MM.1S (cell line): Measurements from ENCODE around the gene CREB3L1.

Source experiments
- DNase-seq: peaks from one replicate; pipeline ENCODE4 v3.0.0-alpha.2; 2015
- H2AFZ ChIP-seq: fragments of 300-600 bp; sonication (generic); 2 replicates; pipeline ENCODE4 v1.6.0; 2016; ENCODE audit warnings: antibody characterized with exemption, low read length
- H3F3A ChIP-seq: fragments of 300-600 bp; sonication (generic); 2 replicates; pipeline ENCODE4 v1.6.1; 2016; ENCODE audit warnings: mild to moderate bottlenecking, antibody characterized with exemption, low read length, moderate library complexity, mixed read lengths; ENCODE audit not compliant: insufficient read depth
- H3K27ac ChIP-seq: fragments of 300-600 bp; sonication (generic); 2 replicates; pipeline ENCODE4 v1.5.1; 2016; ENCODE audit warnings: mild to moderate bottlenecking, low read length
- H3K27me3 ChIP-seq: fragments of 300-600 bp; sonication (generic); replicated peaks from 2 replicates; pipeline ENCODE4 v1.6.0; 2016; ENCODE audit warnings: low read length; ENCODE audit not compliant: insufficient read depth
- H3K36me3 ChIP-seq: fragments of 300-600 bp; sonication (generic); replicated peaks from 2 replicates; pipeline ENCODE4 v1.6.1; 2016; ENCODE audit warnings: mild to moderate bottlenecking, low read length, mixed read lengths; ENCODE audit not compliant: insufficient read depth
- H3K4me1 ChIP-seq: fragments of 300-600 bp; sonication (generic); 2 replicates; pipeline ENCODE4 v1.6.1; 2016; ENCODE audit warnings: low read length, mixed read lengths
- H3K4me2 ChIP-seq: fragments of 300-600 bp; sonication (generic); 2 replicates; pipeline ENCODE4 v1.6.0; 2016; ENCODE audit warnings: low read depth, low read length
- H3K4me3 ChIP-seq: fragments of 300-600 bp; sonication (generic); 2 replicates; pipeline ENCODE4 v1.5.1; 2016; ENCODE audit warnings: low read length, mixed read lengths
- H3K79me2 ChIP-seq: fragments of 300-600 bp; sonication (generic); 2 replicates; pipeline ENCODE4 v1.6.1; 2016; ENCODE audit warnings: mixed run types, low read length, mixed read lengths
- H3K9ac ChIP-seq: fragments of 300-600 bp; sonication (generic); 2 replicates; pipeline ENCODE4 v1.6.1; 2016; ENCODE audit warnings: low read length, mixed read lengths
- H3K9me2 ChIP-seq: fragments of 300-600 bp; sonication (generic); replicated peaks from 2 replicates; pipeline ENCODE4 v1.6.1; 2016; ENCODE audit warnings: mild to moderate bottlenecking, low read length, mixed read lengths; ENCODE audit not compliant: insufficient read depth
- H3K9me3 ChIP-seq: fragments of 300-600 bp; sonication (generic); replicated peaks from 2 replicates; pipeline ENCODE4 v1.6.1; 2016; ENCODE audit warnings: mild to moderate bottlenecking, low read length, mixed read lengths; ENCODE audit not compliant: insufficient read depth
- H4K20me1 ChIP-seq: fragments of 300-600 bp; sonication (generic); 2 replicates; pipeline ENCODE4 v1.6.1; 2016; ENCODE audit warnings: mild to moderate bottlenecking, low read length, moderate library complexity, mixed read lengths; ENCODE audit not compliant: insufficient read depth
- EZH2 ChIP-seq: fragments of 300-600 bp; sonication (generic); optimal IDR thresholded peaks from 2 replicates; pipeline ENCODE3; 2017; ENCODE audit warnings: low read depth, mild to moderate bottlenecking, antibody characterized with exemption, low read length, mixed read lengths
- EZH2phosphoT487 ChIP-seq: fragments of 300-600 bp; sonication (generic); IDR thresholded peaks from 2 replicates; pipeline ENCODE4 v1.6.1; 2018; ENCODE audit warnings: antibody characterized with exemption, low read length
- TF ChIP-seq, protein P1 (sequence below): fragments of 300-600 bp; sonication (generic); IDR thresholded peaks from 2 replicates; pipeline ENCODE4 v1.5.1; 2016; ENCODE audit warnings: antibody characterized with exemption, low read length, mixed read lengths

Gene CREB3L1

DNA sequence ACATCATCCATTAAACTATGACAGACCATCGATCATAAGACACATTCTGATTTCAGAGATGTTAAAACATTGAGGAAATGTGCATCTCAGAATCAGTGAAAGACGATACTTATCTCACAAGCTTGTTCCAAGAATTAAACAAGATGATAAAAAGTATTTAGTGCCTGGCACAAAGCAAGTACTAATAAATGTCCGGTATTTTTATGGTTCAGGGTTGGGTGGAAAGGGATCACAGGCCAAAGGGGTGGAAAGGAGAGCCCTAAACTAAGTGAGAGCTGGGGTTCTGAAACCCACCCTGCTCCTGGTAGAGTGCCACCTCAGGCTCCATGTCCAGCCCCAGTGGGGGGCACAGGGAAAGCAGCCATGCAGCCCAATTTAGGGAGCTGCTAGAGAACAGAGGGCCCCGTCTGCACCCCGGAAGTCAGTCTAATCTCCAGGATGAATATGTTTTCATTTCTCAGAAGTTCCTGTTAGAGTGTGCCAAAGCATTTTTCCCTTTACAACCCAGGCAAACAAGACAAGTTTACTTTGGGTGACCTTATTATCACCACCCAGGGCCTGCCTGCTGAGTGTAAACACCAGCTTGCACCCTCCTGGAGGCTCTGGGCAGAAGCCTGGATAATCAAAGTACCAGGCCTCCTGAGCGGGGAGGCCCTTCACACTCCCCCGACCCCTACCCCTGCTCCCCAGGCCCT is 3.8 kb upstream of the CREB3L1 start:
- Histone ChIP-seq H3K9ac (no peak overlapping the region), H3K9me3 (no peaks in the 10 kb centered on the region), H2AFZ (no peak overlapping the region), H3K9me2 (no peaks in the 10 kb centered on the region), H3K27me3 (peaks cover 15% of the 10 kb centered on the region), H3K27ac (no peak overlapping the region), H3K4me3 (no peak overlapping the region), H3K79me2 (no peaks in the 10 kb centered on the region), H3K4me2 (no peak overlapping the region), H3K36me3 (no peaks in the 10 kb centered on the region), H3K4me1 (no peaks in the 10 kb centered on the region), H3F3A (no peaks in the 10 kb centered on the region), H4K20me1 (no peaks in the 10 kb centered on the region)
- DNase-seq: no peak
- TF ChIP-seq EZH2 (no peak), EZH2phosphoT487 (no peak)
- TF ChIP-seq, protein P1, sequence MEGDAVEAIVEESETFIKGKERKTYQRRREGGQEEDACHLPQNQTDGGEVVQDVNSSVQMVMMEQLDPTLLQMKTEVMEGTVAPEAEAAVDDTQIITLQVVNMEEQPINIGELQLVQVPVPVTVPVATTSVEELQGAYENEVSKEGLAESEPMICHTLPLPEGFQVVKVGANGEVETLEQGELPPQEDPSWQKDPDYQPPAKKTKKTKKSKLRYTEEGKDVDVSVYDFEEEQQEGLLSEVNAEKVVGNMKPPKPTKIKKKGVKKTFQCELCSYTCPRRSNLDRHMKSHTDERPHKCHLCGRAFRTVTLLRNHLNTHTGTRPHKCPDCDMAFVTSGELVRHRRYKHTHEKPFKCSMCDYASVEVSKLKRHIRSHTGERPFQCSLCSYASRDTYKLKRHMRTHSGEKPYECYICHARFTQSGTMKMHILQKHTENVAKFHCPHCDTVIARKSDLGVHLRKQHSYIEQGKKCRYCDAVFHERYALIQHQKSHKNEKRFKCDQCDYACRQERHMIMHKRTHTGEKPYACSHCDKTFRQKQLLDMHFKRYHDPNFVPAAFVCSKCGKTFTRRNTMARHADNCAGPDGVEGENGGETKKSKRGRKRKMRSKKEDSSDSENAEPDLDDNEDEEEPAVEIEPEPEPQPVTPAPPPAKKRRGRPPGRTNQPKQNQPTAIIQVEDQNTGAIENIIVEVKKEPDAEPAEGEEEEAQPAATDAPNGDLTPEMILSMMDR: no peak

DNA sequence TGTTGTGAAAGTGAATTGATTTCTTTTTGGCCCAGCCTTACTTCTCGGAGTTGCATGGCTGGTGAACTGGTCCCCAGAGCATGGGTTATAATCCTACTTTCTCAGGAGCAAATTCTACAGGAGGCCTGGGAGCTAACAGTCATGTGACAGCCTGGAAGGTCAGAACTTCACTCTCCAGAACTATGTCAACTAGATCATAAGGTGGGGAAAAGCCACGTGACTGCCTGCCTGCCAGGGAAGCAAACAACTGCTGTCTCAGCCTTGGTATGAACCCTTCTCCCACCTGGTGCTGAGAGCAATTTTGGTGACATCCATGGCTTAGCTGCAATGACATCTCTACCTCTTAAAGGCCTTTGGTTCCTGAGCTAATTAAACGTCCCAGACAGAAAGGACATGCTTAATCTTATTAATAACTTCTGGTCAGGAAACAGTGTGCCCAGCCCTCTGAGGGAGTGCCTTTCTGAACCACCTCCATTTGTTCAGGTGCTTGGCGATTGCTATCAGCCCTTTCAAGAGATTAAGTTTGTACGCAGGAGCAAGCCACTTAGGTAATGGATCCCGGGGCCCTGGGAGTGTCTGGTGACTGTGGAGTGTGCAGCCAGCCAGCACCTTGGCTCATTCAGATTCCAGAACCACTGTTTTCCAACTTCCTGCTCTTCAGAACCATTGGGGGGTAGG is 1.4 kb upstream of the CREB3L1 start:
- Histone ChIP-seq H3K4me3 (no peak overlapping the region), H3F3A (no peaks in the 10 kb centered on the region), H3K36me3 (no peaks in the 10 kb centered on the region), H3K9me3 (no peaks in the 10 kb centered on the region), H3K79me2 (no peaks in the 10 kb centered on the region), H3K4me1 (no peaks in the 10 kb centered on the region), H3K9me2 (no peaks in the 10 kb centered on the region), H3K4me2 (no peak overlapping the region), H3K27me3 (peaks cover 36% of the 10 kb centered on the region), H3K9ac (no peak overlapping the region), H3K27ac (no peak overlapping the region), H2AFZ (no peak overlapping the region), H4K20me1 (no peaks in the 10 kb centered on the region)
- DNase-seq: no peak
- TF ChIP-seq, protein P1: no peak
- TF ChIP-seq EZH2: no peak
- TF ChIP-seq EZH2phosphoT487: no peak

DNA sequence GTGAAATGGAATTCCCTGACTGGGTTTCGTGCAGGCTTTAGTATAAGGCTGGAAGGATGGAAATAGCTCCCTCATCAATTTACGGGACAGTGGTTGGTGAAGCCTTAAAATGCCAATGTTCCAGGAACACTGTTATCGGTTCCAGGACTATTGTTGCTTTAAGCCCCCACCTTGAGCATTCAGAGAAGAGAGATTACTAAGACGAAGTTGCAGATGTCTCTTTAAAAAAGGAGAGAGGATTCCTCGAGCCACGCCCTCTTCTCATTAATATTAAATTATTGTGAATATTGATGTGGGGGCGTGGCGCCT is 195 bp upstream of the CREB3L1 start:
- Histone ChIP-seq H3K36me3 (no peaks in the 10 kb centered on the region), H3K27ac (no peak overlapping the region), H3K27me3 (peaks cover 48% of the 10 kb centered on the region), H3K9ac (no peak overlapping the region), H3K4me2 (peak overlapping the region; percentile 31), H3F3A (no peaks in the 10 kb centered on the region), H4K20me1 (no peaks in the 10 kb centered on the region), H3K9me3 (no peaks in the 10 kb centered on the region), H3K4me1 (no peaks in the 10 kb centered on the region), H3K79me2 (no peaks in the 10 kb centered on the region), H2AFZ (no peak overlapping the region), H3K9me2 (no peaks in the 10 kb centered on the region), H3K4me3 (peak overlapping the region; percentile 2; the same call in 1 of the 2 replicates)
- DNase-seq: no peak
- TF ChIP-seq, protein P1: no peak
- TF ChIP-seq EZH2 (no peak), EZH2phosphoT487 (no peak)
